HG02970 (cell line): Measurements from ENCODE around the gene WDR20.

Source experiments
- ATAC-seq: cut with Tn5 transposase; IDR thresholded peaks from one replicate; pipeline ENCODE4 v1.9.1; 2021; ENCODE audit warnings: mild to moderate bottlenecking, moderate library complexity, moderate number of reproducible peaks; ENCODE audit not compliant: unreplicated experiment, low FRiP score

The WDR20 gene

DNA sequence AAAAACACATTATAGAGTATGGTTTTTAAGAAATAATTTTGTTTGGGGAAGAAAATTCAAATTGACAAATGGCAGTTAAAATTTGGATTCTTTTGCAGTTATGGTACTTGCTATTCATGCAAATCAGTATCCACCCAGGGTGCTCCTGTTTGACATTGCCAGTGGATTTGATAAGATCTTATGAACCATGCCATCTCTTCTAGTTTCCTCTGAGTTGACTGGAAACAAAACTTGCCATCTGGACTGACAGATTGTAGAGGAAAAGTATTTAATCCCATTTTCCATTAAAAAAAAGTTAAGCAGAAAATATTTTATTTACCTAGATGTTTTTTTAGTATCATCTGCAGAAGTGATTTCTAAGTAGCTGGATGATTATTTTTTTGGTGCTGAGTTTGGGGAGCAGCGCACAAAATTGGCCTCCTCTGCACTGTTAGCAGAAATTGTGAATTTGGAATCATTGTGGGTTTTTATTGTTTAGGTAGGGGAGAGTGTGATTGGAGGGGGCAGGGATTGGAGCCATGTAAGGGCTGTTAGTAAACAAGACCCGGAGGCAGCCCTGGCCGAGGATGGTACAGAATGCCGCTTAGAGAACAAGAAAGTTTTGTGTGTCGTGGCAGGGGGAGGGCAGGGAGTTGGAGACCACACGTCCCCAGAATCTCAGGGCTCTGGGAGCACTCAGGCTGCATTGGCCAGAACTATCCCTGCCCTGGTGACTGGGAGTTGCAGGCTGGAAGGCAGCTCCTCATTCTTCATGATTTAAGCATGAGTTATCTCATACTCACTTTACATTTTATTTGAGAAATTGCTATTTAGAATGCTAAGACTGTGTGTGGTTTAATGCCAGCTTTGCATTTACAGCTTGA is 56.6 kb downstream of the WDR20 start:
- no peak for ATAC-seq

DNA sequence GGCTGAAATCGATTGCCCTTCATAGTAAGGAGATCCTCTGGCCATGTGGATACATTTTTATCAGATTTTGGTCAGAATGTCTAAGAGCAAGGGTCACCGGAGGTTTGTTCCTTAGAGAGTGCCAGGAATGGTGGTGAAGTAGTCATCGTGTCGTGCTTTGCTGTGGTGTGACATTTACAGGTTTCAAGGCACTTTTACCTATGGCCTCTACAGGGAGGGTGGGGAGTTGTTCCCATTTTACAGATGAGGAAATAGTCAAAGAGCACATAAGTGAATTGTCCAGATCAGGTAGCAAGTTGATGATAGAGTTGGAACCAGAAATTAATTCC is 57.2 kb downstream of the WDR20 start:
- no peak for ATAC-seq

- ATAC-seq: no peak
These were observed 57.7 kb downstream of the WDR20 start for GRCh38 chr14:102197317-102197853.

GRCh38 chr14:102200690-102201352 is 61.1 kb downstream of the WDR20 start:
- ATAC-seq: no peak

DNA sequence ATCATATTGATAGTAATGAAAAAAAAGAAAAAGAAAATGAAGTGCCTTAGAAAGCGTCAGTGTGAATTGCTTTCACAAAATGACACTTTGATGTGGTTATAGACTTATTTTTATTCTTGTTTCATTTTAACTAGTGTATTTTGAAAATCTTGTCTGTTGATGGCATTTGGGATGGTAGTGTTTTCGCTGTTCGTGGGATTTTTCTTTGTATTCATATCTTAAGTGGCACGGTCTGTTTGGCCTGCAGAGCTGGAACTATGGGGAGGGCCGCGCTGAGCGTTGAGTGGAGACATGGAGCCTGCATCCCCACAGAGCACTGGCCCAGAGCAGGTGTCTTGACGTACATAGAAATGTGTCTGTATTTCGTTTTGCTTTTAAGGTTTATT is 61.6 kb downstream of the WDR20 start:
- no peak for ATAC-seq

DNA sequence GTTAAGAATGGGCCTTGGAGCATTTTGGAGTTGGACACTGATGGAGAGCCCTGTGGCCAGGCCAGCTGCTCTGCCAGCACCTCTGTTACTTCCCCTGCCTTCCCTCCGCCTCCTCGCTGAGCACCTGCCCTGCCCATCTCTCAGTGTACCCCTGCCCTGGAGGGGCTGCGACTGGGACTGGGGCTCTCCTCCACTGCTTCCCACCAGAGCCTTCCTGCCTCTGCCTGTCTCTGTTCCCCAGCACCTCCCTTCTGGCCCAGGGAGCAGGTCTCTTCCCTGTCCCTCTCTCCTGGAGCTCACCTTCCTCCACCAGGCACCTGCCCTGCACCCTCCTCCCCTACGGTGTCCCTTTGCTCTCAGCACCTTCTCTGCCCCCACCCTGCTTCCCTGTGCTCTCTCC is 62.1 kb downstream of the WDR20 start:
- ATAC-seq: no peak

GRCh38 chr14:102202944-102203343 is 63.2 kb downstream of the WDR20 start:
- ATAC-seq: no peak

DNA sequence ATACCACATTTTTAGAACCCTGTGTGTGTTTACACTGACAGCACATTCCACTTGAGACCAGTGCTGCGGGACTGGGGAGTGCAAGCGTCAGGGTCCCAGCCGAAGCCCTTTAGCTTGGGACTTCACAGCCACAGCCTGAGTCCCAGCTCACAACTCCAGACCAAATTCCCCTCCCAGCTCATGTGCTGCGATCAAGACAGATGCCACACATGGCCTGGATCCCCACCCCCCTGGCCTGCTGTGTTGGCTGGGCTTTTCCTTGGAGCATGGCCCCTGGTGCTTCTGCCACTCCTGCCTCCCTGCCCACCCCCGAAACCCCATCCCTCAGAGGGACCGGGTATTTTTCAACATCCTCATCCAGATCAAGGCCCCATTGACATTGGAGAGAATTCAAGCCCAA is 63.7 kb downstream of the WDR20 start:
- no peak for ATAC-seq

- ATAC-seq: no peak
These were observed 65.9 kb downstream of the WDR20 start for GRCh38 chr14:102205560-102205959.

- no peak for ATAC-seq
These were observed 67.2 kb downstream of the WDR20 start for GRCh38 chr14:102206918-102207317.

DNA sequence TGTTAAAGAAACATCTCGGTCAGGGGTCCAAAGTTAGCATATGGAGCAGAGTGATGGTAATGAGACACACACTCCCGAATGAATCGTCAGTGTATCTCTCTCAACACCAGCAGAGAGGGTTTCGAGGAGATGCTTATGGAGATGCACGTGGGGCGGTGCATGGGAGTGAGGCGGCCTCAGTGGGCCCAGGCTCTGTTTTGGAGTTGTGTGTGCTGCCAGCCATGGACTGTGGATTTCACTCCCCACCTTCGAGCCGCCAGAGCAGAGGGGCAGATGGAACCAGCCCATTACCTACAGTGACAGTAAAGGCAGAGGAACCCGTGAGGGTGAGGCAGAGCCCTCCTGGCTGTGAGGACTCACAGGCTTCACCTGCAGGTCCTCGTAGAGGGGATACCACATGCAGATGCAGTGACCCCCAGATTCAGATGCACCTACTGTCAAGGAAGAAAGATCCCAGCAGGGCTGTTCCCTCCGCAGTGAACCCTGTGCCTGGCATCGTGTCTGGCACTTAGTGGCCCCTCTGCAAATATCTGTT is 68.2 kb downstream of the WDR20 start:
- no peak for ATAC-seq

GRCh38 chr14:102208741-102209140 is 69.0 kb downstream of the WDR20 start:
- ATAC-seq: no peak

DNA sequence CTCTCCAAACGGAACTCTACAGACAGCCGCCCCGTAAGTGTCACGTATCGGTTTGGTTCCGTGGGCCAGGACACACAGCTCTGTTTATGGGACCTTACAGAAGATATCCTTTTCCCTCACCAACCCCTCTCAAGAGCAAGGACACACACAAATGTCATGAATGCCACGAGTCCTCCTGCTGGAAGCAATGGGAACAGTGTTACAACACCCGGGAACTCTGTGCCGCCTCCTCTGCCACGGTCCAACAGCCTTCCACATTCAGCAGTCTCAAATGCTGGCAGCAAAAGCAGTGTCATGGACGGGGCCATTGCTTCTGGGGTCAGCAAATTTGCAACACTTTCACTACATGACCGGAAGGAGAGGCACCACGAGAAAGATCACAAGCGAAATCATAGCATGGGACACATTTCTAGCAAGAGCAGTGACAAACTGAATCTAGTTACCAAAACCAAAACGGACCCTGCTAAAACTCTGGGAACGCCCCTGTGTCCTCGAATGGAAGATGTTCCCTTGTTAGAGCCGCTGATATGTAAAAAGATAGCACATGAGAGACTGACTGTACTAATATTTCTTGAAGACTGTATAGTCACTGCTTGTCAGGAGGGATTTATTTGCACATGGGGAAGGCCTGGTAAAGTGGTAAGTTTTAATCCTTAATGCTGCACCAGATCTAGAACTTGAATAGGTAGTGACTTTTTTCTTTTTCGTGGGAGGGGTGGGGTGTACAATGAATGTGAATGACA is 69.7 kb downstream of the WDR20 start:
- ATAC-seq: no peak

DNA sequence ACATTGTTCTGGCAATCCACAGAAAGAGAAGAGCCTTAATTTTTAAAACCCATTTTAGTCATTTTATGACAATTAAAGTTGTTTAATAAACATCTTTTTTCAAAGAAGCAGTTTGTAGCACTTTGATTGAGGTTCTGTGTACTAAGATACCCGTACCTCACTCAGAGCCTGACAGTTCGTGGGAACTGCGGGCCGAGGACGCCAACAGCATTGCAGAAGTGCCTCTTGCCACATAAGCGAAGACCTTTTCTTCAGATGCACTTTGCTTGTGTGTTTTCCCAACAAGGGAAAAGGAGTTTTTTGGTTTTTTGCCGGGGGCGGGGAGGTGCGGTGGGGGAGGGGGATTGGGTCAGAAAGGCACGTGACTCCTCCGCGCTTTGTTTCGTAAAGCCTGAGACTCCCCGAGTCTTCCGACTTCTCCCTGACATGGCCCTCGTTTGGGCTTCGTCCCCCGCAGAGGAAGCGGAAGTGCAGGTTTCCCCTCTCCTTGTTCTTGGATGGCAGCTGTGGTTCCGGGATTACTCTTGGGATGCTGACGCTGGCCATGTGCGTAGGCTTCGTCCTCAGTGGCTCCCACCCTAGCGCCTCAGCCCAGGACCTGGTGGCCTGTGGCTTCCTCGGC is 70.8 kb downstream of the WDR20 start:
- ATAC-seq: no peak

DNA sequence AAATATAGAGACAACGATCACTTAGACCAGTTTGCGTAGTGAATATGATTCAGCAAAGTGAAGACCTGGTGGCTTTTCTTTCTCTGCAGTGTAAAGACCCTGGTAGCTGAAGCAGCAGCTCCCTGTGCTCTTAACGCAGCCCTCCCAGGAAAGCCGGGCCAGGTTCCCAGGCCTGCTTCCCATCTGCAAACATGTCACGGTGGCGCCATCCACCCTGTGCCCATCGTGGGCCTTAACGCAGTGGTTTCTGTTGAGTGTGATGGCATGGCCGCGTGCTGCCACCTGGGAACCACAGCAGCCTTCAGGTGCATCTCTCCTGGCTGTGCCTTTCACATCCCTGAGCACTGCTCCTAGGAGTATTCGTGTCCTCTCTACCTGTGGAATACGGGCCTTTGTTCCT is 71.5 kb downstream of the WDR20 start:
- no peak for ATAC-seq

- ATAC-seq: no peak
These were observed 72.7 kb downstream of the WDR20 start for GRCh38 chr14:102212356-102212755.

- no peak for ATAC-seq
These were observed 73.1 kb downstream of the WDR20 start for GRCh38 chr14:102212845-102213244.

DNA sequence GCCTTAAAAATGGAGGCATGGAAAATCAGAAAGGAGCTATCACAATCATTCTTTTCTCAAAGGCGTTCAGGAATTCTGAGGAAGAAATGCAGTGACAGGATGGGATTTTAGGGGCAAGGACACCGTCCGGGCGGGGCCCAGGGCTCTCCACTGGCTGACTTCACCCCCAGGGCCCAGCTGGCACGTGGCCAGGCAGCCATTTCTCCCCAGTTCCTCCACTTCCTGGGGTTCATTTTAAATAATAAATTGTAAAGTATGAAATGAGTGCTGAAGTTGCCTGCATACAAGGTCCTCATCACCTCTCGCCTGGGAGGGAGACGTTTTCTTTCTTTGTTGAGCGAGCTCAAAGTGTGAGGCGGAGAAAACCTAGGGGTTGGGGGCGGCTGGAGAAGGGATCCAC is 73.8 kb downstream of the WDR20 start:
- no peak for ATAC-seq

GRCh38 chr14:102213984-102214658 is 74.4 kb downstream of the WDR20 start:
- ATAC-seq: no peak

DNA sequence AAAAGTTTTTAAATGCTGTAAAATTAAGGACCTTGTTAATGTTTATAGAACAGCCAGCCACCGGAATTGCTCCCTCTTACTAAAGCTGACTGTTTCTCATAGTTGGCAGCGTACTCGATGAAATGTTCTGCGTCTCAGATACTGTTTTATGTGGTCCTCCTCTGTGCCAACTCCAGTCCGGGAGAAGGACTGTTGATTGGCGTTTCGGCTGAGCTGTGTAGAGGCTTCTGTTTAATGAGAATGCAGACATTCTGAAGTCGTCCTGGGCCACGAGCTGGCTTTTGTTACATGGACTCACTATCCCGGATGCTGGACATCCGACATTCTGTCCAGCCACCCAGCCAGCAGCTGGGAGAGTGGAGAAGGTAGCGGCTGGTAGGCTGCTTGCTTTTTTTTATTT is 75.4 kb downstream of the WDR20 start:
- no peak for ATAC-seq
